ENCODE measurements around the gene RASA4.
"Not testable (repeated sequence)": the region's sequence is repeated elsewhere in the genome, so short reads cannot be mapped to it uniquely, and the experiment has no call there.

DNA sequence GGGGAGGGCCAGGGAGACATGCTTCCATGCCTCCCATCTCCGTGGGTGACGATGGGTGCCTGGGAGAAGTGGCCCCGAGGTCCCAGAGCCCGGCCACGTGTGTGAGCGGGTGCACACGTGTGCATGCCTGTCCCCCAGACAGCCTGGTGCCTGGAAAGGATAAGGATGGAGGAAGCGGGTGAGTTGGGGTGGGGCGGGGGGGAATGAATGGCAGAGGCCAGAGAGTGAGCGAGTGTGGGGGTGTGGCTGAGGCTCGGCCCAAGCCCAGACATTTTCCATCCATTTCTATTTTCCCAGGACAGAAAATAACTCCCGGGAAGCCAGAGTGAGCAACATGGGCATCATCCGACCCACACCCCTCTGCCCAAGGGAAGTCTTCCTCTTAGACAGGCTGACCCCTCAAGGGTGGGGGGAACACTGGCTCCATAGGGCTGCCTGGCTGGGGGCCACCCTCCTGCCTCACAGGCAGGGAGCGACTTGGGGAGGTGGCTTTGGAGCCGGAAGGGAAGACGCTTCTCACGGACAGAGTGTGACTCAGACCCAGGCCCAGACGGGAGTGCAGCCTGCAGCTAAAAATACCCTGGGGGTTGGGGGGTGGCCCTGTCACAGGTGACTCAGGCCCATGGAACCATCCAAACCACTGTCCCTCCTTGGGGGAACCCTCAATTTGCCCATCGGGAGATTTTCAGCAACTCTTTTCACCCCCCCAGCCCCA, 12.0 kb downstream of the RASA4 start:
- TF ChIP-seq, protein P1, sequence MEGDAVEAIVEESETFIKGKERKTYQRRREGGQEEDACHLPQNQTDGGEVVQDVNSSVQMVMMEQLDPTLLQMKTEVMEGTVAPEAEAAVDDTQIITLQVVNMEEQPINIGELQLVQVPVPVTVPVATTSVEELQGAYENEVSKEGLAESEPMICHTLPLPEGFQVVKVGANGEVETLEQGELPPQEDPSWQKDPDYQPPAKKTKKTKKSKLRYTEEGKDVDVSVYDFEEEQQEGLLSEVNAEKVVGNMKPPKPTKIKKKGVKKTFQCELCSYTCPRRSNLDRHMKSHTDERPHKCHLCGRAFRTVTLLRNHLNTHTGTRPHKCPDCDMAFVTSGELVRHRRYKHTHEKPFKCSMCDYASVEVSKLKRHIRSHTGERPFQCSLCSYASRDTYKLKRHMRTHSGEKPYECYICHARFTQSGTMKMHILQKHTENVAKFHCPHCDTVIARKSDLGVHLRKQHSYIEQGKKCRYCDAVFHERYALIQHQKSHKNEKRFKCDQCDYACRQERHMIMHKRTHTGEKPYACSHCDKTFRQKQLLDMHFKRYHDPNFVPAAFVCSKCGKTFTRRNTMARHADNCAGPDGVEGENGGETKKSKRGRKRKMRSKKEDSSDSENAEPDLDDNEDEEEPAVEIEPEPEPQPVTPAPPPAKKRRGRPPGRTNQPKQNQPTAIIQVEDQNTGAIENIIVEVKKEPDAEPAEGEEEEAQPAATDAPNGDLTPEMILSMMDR (conservative IDR thresholded peaks at IDR 0.05; ENCODE audit: low read depth, low read length) = not testable (repeated sequence)
- TF ChIP-seq MAZ (IDR thresholded peaks at IDR 0.05; ENCODE audit: borderline replicate concordance, low read depth, low read length); POLR2A (IDR thresholded peaks at IDR 0.05; ENCODE audit: low read depth, low read length); RAD21 (IDR thresholded peaks at IDR 0.05; ENCODE audit: low read length); CEBPB (IDR thresholded peaks at IDR 0.05; ENCODE audit: low read depth, low read length); RFX5 (IDR thresholded peaks at IDR 0.05; ENCODE audit: low read depth, low read length); MAFK (IDR thresholded peaks at IDR 0.05; ENCODE audit: low read depth, low read length); FOS (IDR thresholded peaks at IDR 0.05; ENCODE audit: low read depth, low read length): not testable (repeated sequence)
- TF ChIP-seq, protein P2, sequence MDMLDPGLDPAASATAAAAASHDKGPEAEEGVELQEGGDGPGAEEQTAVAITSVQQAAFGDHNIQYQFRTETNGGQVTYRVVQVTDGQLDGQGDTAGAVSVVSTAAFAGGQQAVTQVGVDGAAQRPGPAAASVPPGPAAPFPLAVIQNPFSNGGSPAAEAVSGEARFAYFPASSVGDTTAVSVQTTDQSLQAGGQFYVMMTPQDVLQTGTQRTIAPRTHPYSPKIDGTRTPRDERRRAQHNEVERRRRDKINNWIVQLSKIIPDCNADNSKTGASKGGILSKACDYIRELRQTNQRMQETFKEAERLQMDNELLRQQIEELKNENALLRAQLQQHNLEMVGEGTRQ (IDR thresholded peaks at IDR 0.05; ENCODE audit: low read depth, low read length) = not testable (repeated sequence)
